ENCODE data around the gene NKAIN2.
A peak's percentile ranks its signal among the peaks of the same experiment; 100 is the strongest.

The NKAIN2 gene

GRCh38 chr6:124795643-124796463 lies 992.2 kb downstream of the NKAIN2 start:
- no peak for FAIRE-seq

- FAIRE-seq, result no peak
Observed at GRCh38 chr6:124796464-124796970, 992.9 kb downstream of the NKAIN2 start.

DNA sequence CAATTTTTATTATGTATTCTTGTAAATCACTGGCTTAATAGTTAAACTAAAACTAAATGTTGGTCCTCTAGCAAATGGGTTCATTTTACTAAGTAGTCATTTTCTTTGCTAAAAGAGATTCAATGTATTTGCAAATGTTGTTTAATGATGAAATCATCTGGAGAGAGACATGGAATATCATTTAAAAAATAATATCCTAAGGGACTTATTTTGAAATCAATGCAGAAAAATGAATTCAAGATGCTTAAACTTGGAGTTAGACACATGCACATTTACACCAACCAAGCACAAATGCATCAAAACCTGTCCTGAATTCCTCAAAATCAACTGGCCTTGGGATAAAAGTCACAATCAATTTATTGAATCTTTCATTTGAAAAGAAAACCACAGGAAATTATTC lies 993.6 kb downstream of the NKAIN2 start:
- no peak for FAIRE-seq

GRCh38 chr6:124798942-124799496 lies 995.4 kb downstream of the NKAIN2 start:
- no peak for FAIRE-seq

- FAIRE-seq, result no peak
Observed at GRCh38 chr6:124799638-124800037, 996.0 kb downstream of the NKAIN2 start.

- FAIRE-seq, result no peak
Observed at GRCh38 chr6:124800222-124800621, 996.6 kb downstream of the NKAIN2 start.

DNA sequence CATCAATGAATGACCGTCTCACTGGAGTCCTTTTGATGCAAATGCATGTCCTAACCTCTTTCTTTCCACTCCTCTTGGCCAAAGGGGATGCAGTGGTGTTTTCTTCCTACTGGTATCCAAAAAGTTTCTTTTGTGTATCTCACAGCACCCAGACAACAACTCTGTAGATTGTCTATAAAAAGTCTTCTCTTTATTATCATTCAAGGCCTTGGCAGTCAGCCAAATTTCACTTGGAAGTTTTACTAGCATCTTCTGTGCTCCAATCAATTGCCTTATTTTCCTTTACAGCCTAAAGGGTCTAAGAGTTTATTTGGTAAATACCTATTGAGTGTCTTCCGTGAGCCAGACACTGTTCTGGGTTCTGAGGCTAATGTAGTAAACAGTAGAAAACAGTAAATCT lies 1008.4 kb downstream of the NKAIN2 start:
- FAIRE-seq, result no peak

DNA sequence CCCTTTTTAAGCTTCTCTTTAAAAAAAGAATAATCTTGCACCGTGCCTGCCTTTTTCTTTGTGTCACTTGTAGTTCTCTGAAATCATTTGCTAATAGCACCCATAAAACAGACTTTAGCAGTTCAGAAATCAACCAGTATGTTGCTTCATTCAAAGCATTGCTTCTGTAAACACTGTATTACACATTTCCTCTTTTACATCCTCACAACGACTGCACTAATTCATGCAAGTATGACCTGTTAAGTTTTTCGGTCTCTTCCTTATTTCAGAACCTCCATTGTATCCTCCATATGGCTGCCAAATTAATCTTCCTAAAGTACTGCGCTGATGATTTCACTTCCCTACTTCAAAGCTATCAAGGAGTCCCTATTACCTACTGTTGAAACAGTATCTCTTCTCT lies 1015.7 kb downstream of the NKAIN2 start:
- no peak for FAIRE-seq

- no peak for FAIRE-seq
Observed at GRCh38 chr6:124822204-124822613, 1018.5 kb downstream of the NKAIN2 start.

DNA sequence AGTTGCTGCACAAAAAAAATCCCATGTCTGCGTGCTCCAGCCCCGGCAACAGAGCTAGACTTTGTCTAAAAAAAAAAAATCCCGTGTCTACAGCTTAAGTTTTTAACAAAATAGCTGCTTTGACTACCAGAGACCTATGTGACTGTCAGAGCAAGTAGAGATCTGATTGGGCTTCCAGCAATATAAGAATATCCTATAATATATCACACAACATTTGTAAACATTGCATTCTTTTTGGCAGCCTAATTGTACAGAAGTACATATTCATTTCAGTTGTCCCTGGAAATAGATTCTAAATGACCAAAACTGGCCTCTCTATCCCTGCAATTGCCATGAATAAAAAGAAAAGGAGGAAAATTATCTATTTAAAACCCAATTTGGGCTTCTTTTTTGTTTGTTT lies 1019.1 kb downstream of the NKAIN2 start:
- FAIRE-seq, result no peak

GRCh38 chr6:124823240-124824111 lies 1019.8 kb downstream of the NKAIN2 start:
- FAIRE-seq, result no peak

- FAIRE-seq, result no peak
Observed at GRCh38 chr6:124825564-124825963, 1021.9 kb downstream of the NKAIN2 start.

- FAIRE-seq, result no peak
Observed at GRCh38 chr6:124829822-124830221, 1026.2 kb downstream of the NKAIN2 start.

GRCh38 chr6:124830506-124830905 lies 1026.8 kb downstream of the NKAIN2 start:
- peak; percentile 97 for FAIRE-seq

DNA sequence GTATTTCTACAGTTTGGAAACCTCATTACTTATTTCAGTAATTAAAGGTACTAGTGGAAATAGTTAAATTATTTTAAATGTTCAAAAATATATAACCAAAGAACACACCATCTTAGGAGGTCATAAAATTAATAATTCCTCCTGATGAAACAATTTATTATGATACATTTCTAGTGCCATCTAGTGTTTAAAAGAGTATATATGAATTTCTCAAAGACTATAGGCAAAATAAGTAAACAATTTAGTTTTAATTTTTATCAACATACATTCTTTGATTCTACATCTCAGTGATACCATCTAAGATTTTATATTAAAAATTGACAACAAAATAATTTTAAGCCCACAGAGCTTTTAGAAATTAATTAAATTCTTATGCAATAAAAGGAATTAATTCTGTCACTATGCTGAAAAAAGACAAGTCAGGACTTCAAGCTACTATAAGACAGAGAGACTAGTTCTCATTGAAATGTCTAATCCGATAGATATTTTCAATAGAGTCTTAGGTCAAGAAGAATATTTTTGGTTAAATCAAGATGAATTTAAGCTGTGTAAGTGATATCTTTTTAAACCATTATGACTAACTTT lies 1050.8 kb downstream of the NKAIN2 start:
- FAIRE-seq, result peak; percentile 87

DNA sequence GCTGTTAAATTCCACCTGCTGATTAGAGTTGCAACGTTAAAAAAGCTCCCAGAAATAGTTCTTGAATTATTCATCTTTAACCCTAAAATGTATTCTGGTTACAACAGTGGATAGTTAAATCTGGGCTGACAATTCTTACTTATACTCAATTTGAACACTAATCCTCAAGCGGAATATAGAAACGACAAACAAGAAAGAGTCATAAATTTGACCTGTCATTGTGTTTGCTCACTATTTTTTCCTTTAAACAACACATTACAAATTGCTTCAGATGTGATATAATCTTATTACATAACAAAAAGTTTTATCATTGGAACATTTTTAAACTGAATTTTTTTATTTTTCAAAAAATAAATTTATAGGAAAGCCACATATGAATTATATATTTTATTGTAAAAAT lies 1054.1 kb downstream of the NKAIN2 start:
- FAIRE-seq, result peak; percentile 71

DNA sequence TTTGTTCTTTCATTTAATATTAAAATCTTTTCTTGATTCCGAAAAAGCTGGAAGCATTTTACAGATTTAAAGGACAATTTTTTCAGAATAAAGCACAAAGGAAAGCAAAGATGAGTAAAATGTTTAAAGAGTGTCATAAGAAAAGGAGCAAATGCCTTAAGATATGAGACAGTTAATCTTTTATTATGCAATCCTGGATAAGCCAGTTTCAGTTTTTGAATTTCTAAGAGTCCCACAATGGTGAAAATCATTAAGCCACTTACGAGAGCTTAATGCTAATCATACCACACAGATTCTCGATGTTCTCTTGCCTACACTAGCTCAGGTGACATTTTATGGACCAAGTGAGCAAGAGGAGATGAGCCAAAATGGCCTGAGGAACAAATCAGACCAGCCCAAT lies 1054.9 kb downstream of the NKAIN2 start:
- no peak for FAIRE-seq

DNA sequence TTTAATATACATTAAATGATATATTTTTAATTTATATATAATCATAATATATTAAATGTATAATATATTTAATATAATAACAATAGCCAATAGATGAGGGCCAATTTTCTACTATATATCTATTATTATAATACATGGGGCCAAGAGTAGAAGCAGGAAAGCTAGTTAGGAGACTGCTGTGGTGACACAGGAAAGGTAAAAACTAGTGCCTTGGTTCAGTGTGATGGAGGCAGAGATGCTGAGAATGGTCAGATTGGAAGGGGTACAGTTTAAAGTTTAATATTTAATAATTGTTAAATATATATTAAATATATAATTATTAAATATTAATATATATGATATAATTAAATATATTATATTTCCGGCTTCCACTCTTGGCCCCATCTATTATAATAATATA lies 1055.7 kb downstream of the NKAIN2 start:
- FAIRE-seq, result no peak

GRCh38 chr6:124866040-124866439 lies 1062.4 kb downstream of the NKAIN2 start:
- no peak for FAIRE-seq

DNA sequence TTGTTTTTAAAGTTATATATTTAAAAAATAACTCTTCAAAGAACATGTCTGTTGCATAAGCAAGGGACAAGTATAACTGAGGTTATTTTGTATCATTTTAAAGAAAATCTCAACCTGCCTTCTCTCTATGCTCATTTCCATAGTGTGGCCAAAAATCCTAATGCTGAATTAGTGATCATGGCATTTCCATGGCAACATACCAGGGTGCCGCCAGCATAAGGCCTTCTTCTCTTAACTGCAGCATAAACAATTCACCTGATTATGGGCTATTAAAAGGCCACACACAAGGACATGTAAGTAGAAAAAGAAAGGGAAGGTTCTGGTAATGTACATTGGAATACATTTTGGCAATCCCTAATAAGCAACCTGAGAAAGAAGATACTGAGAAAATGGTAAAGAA lies 1063.5 kb downstream of the NKAIN2 start:
- FAIRE-seq, result no peak

DNA sequence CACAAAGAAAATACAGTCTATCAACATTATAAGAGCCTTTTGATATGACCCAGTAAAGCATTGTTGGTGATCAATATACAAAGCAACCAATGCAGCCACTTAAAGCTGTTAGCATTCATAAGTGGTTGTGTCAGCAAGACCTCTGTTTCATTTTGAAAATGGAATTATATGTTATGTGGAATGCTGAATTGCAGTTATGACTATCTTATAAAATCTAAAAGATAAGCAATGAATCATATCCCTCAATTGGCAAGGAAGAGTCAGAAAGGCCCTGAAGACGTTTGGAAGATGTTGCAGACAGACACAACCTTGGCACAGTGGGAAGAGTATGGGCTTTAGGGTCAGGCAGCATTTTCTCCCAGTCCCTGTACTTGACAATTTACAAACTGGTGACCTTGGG lies 1064.8 kb downstream of the NKAIN2 start:
- FAIRE-seq, result no peak

DNA sequence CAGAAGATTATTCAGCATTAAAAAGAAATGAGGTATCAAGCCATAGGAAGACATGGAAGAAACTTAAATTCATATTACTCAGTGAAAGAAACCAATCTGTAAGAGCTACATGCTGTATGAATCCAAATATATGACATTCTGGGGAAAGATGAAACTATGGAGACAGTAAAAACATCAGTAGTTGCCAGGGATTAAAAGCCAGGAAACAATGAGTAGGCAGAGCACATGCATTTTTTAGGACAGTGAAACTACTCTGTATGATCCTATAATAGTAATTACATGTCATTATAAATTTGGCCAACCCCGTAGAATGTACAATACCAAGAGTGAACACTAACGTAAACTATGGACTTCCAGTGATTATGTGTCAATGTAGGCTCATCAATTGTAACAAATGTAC lies 1065.8 kb downstream of the NKAIN2 start:
- FAIRE-seq, result no peak

Measured in G401.6 (cell line).